PC-3 (cell line): ENCODE results near the gene HDAC6.

Source experiments
- EZH2 ChIP-seq: fragments of 300-600 bp; sonication (generic); IDR thresholded peaks from one replicate; pipeline ENCODE4 v1.6.1; 2017; ENCODE audit warnings: antibody characterized with exemption, mild to moderate bottlenecking, low read length; ENCODE audit not compliant: unreplicated experiment
- EZH2phosphoT487 ChIP-seq: fragments of 300-600 bp; sonication (generic); IDR thresholded peaks from 2 replicates; pipeline ENCODE4 v1.6.1; 2018; ENCODE audit warnings: mild to moderate bottlenecking, antibody characterized with exemption, low read length, borderline replicate concordance
- TF ChIP-seq, protein P1 (sequence below): fragments of 300-600 bp; sonication (generic); conservative IDR thresholded peaks from 2 replicates; pipeline ENCODE4 v1.5.1; 2017; ENCODE audit warnings: antibody characterized with exemption, low read depth, mild to moderate bottlenecking, low read length

DNA sequence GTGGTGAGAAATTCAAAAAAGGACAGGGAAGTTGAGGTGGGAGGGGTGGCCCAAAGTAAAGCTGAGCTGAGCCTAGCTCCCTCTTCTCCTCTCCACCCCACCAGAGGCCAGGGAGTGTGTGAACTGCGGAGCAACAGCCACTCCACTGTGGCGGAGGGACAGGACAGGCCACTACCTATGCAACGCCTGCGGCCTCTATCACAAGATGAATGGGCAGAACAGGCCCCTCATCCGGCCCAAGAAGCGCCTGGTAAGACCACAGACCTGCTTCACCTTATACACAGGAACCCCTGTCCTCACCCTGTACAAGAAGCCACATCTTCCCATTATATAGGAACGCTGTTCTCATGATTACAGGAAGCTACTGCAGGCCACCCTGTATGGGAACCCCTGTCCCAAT, 9.6 kb upstream of the HDAC6 start:
- TF ChIP-seq, protein P1, sequence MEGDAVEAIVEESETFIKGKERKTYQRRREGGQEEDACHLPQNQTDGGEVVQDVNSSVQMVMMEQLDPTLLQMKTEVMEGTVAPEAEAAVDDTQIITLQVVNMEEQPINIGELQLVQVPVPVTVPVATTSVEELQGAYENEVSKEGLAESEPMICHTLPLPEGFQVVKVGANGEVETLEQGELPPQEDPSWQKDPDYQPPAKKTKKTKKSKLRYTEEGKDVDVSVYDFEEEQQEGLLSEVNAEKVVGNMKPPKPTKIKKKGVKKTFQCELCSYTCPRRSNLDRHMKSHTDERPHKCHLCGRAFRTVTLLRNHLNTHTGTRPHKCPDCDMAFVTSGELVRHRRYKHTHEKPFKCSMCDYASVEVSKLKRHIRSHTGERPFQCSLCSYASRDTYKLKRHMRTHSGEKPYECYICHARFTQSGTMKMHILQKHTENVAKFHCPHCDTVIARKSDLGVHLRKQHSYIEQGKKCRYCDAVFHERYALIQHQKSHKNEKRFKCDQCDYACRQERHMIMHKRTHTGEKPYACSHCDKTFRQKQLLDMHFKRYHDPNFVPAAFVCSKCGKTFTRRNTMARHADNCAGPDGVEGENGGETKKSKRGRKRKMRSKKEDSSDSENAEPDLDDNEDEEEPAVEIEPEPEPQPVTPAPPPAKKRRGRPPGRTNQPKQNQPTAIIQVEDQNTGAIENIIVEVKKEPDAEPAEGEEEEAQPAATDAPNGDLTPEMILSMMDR: no peak
- no peak for TF ChIP-seq EZH2phosphoT487
- TF ChIP-seq EZH2: no peak
